Smooth muscle cell (in vitro differentiated cells): ENCODE results near the gene CDC42EP1. TPM values are rescaled to one million over a fixed set of nuclear protein-coding genes. Genes with fewer than 3 reads are reported as not detected.
A peak's percentile ranks its signal among the peaks of the same experiment; 100 is the strongest.
"Not testable (repeated sequence)": the region's sequence is repeated elsewhere in the genome, so short reads cannot be mapped to it uniquely, and the experiment has no call there.

ENCODE experiments used
- DNase-seq: peaks from one replicate; lab custom pipeline; 2025; ENCODE audit not compliant: unreplicated experiment; lab: John Stamatoyannopoulos, UW
- H2AFZ ChIP-seq: fragments of 200-600 bp; sonication (generic); 2 replicates; pipeline ENCODE4 v1.6.0; 2016; ENCODE audit warnings: antibody characterized with exemption, low read depth, mild to moderate bottlenecking
- H3F3A ChIP-seq: fragments of 200-600 bp; sonication (generic); 2 replicates; pipeline ENCODE4 v1.6.0; 2017; ENCODE audit warnings: antibody characterized with exemption, low read depth
- H3K27ac ChIP-seq: fragments of 200-600 bp; sonication (generic); 2 replicates; pipeline ENCODE4 v1.5.1; 2016; ENCODE audit warnings: low read depth, mild to moderate bottlenecking
- H3K27me3 ChIP-seq: fragments of 200-600 bp; sonication (generic); 2 replicates; pipeline ENCODE4 v1.6.1; 2016; ENCODE audit warnings: low read depth, mild to moderate bottlenecking
- H3K36me3 ChIP-seq: fragments of 200-600 bp; sonication (generic); 2 replicates; pipeline ENCODE4 v1.5.1; 2016; ENCODE audit warnings: low read depth
- H3K4me1 ChIP-seq: fragments of 200-600 bp; sonication (generic); 2 replicates; pipeline ENCODE4 v1.5.1; 2016; ENCODE audit warnings: low read depth
- H3K4me2 ChIP-seq: fragments of 200-600 bp; sonication (generic); 2 replicates; pipeline ENCODE4 v1.6.0; 2016; ENCODE audit warnings: mild to moderate bottlenecking
- H3K4me3 ChIP-seq: fragments of 200-600 bp; sonication (generic); 2 replicates; pipeline ENCODE4 v1.5.1; 2016; ENCODE audit warnings: mild to moderate bottlenecking
- H3K79me2 ChIP-seq: fragments of 200-600 bp; sonication (generic); 2 replicates; pipeline ENCODE4 v1.6.0; 2016; ENCODE audit warnings: low read depth, mild to moderate bottlenecking
- H3K9ac ChIP-seq: fragments of 200-600 bp; sonication (generic); 2 replicates; pipeline ENCODE4 v1.6.0; 2016; ENCODE audit warnings: low read depth
- H3K9me3 ChIP-seq: fragments of 200-600 bp; sonication (generic); replicated peaks from 2 replicates; pipeline ENCODE4 v1.5.1; 2016; ENCODE audit warnings: low read depth
- H4K20me1 ChIP-seq: fragments of 200-600 bp; sonication (generic); 2 replicates; pipeline ENCODE4 v1.6.0; 2016; ENCODE audit warnings: low read depth
- WGBS: methylation state at CpG from one replicate; pipeline ENCODE4 v1.1.7; 2016; ENCODE audit warnings: low lambda C conversion rate; 5-methylcytosine and 5-hydroxymethylcytosine counted together
- polyA plus RNA-seq: library from polyadenylated mRNA; unstranded; fragments of >200 nt; fragmentation: Nextera tagmentation; extraction: Ambion mirVana; gene quantifications from 2 replicates; pipeline ENCODE4 v1.2.1, GENCODE V29; 2016
- total RNA-seq: library from RNA; depleted of rRNA; stranded (reverse); fragments of >200 nt; gene quantifications from 2 replicates; pipeline ENCODE4 v1.2.3, GENCODE V29; 2014
- TF ChIP-seq, protein P1 (sequence below): fragments of 200-600 bp; sonication (generic); IDR thresholded peaks from 2 replicates; pipeline ENCODE4 v1.5.1; 2017; ENCODE audit warnings: borderline replicate concordance, mild to moderate bottlenecking, antibody characterized with exemption; ENCODE audit not compliant: insufficient read depth, poor library complexity, severe bottlenecking

CDC42EP1 gene
- total and polyA plus RNA-seq, 2 experiments from 2014 or later = 14.0 to 89.6 TPM

DNA sequence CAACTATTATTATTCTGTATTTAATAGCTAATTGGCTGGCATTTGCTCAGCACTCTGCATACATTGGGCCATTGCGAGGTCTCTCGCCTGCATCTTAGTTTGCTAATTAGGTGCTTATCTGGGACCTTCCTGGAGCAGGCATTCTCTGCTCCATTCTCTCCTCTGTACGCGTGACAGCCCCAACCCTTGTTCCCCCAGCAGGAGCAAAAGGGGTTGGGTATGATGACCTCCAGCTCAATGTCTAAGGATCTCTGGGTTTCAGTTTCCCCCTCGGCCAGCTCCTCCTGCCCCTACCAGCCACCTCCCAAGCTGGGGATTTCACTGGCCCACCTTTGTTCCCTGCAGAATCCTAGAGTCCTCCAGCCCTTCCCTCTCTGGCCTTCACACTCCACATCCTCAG, 29.4 kb downstream of the CDC42EP1 start:
- no peaks in the 10 kb centered on the region for H3K27me3 ChIP-seq
- H3K9ac ChIP-seq = no peak overlapping the region
- no peaks in the 10 kb centered on the region for H3F3A ChIP-seq
- 89% methylated on average over 5 of the region's 5 CpGs for WGBS
- no peak for DNase-seq
- H3K79me2 ChIP-seq = no peaks in the 10 kb centered on the region
- H3K4me2 ChIP-seq = no peak overlapping the region
- no peak overlapping the region for H3K4me3 ChIP-seq
- H2AFZ ChIP-seq = no peak overlapping the region
- no peaks in the 10 kb centered on the region for H3K9me3 ChIP-seq
- H3K4me1 ChIP-seq = no peaks in the 10 kb centered on the region
- TF ChIP-seq, protein P1, sequence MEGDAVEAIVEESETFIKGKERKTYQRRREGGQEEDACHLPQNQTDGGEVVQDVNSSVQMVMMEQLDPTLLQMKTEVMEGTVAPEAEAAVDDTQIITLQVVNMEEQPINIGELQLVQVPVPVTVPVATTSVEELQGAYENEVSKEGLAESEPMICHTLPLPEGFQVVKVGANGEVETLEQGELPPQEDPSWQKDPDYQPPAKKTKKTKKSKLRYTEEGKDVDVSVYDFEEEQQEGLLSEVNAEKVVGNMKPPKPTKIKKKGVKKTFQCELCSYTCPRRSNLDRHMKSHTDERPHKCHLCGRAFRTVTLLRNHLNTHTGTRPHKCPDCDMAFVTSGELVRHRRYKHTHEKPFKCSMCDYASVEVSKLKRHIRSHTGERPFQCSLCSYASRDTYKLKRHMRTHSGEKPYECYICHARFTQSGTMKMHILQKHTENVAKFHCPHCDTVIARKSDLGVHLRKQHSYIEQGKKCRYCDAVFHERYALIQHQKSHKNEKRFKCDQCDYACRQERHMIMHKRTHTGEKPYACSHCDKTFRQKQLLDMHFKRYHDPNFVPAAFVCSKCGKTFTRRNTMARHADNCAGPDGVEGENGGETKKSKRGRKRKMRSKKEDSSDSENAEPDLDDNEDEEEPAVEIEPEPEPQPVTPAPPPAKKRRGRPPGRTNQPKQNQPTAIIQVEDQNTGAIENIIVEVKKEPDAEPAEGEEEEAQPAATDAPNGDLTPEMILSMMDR = no peak
- no peak overlapping the region for H3K27ac ChIP-seq
- H4K20me1 ChIP-seq = no peaks in the 10 kb centered on the region
- no peaks in the 10 kb centered on the region for H3K36me3 ChIP-seq

DNA sequence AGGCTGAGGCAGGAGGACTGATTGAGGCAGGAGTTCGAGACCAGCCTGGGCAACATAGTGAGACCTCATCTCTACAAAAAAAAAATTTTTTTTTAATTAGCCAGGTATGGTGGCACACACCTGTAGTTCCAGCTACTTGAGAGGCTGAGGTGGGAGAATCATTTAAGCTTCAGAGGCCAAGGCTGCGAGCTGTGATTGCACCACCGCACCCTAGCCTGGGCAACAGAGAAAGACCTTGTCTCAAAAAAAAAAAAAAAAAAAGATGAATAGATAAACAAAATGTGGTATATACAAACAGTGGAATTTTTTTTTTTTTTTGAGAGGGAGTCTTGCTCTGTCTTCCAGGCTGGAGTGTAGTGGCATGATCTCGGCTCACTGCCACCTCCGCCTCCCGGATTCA, 30.8 kb downstream of the CDC42EP1 start:
- not testable (repeated sequence) for H3K79me2 ChIP-seq, H3K4me1 ChIP-seq, H4K20me1 ChIP-seq, H3K9ac ChIP-seq, H3K4me3 ChIP-seq, H3F3A ChIP-seq, H3K9me3 ChIP-seq, DNase-seq, H3K36me3 ChIP-seq, H3K27me3 ChIP-seq, H3K4me2 ChIP-seq, H2AFZ ChIP-seq, H3K27ac ChIP-seq
- 96% methylated on average over 6 of the region's 6 CpGs for WGBS

DNA sequence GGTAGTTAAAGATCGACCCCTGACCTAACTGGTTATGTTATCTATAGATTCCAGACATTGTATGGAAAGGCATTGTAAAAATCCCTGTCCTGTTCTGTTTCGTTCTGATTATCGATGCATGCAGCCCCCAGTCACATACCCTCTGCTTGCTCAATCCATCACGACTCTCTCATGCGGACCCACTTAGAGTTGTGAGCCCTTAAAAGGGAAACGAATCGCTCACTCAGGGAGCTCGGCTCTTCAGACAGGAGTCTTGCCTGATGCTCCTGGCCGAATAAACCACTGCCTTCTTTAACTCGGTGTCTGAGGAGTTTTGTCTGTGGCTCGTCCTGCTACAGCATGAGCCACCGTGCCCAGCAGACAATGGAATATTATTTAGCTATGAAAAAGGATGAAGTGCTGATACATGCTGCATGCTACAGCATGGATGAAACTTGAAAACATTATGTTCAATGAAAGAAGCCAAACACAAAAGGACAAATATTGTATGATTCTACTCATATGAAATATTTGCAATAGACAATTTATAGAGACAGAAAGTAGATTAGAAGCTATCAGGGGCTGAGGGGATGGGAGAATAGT, 31.6 kb downstream of the CDC42EP1 start:
- Histone ChIP-seq H4K20me1 (no peaks in the 10 kb centered on the region), H3K27me3 (no peaks in the 10 kb centered on the region), H3K4me1 (no peaks in the 10 kb centered on the region), H3K9ac (no peak overlapping the region), H3F3A (no peaks in the 10 kb centered on the region), H3K79me2 (no peaks in the 10 kb centered on the region), H3K36me3 (no peaks in the 10 kb centered on the region), H2AFZ (no peak overlapping the region), H3K4me2 (peak overlapping the region; percentile 76), H3K9me3 (no peaks in the 10 kb centered on the region), H3K27ac (no peak overlapping the region), H3K4me3 (peak overlapping the region; percentile 33)
- 84% methylated on average over 11 of the region's 12 CpGs for WGBS
- DNase-seq = no peak
- TF ChIP-seq, protein P1 = no peak

DNA sequence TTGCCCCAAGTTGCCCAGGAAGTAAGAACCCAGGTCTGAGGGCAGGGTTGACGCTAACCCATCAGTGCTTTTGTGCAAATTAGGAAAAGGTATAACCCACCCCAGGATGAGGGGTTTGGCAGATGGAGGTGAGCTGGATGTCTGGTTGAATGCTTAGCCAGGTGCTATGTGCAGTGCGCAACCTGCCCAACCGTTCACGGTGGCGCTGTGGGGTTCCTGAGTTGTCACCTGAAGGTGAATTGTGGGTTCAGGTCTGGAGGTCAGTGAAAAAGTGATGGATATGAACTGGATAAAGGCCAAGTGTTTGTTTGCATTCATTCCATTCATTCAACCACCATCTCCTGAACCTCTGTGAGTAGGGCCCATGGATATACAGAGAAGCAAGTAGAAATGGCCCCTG, 34.0 kb downstream of the CDC42EP1 start:
- Histone ChIP-seq H3K4me1 (no peaks in the 10 kb centered on the region), H3F3A (no peaks in the 10 kb centered on the region), H2AFZ (no peak overlapping the region), H3K4me2 (no peak overlapping the region), H3K9me3 (no peaks in the 10 kb centered on the region), H3K79me2 (no peaks in the 10 kb centered on the region), H3K27me3 (no peaks in the 10 kb centered on the region), H3K36me3 (no peaks in the 10 kb centered on the region), H3K9ac (no peak overlapping the region), H4K20me1 (no peaks in the 10 kb centered on the region), H3K27ac (no peak overlapping the region), H3K4me3 (no peak overlapping the region)
- TF ChIP-seq, protein P1 = no peak
- no peak for DNase-seq
- WGBS = 87% methylated on average over 5 of the region's 5 CpGs
